GM20000 (cell line): ENCODE data around the gene ZNG1C.
"Not testable (repeated sequence)": the region's sequence is repeated elsewhere in the genome, so short reads cannot be mapped to it uniquely, and the experiment has no call there.

Experiments
- DNase-seq: peaks from one replicate; pipeline ENCODE4 v3.0.0; 2012; ENCODE audit warnings: low spot score

ZNG1C gene

GRCh38 chr9:68241683-68242082 lies at the start of gene ZNG1C:
Gene ZNG1C, plus strand, starts transcription at chr9:68241983. Its CDS starts 49 bp downstream, at chr9:68242032.
- DNase-seq: not testable (repeated sequence)

- not testable (repeated sequence) for DNase-seq
Measured at GRCh38 chr9:68242437-68242836, 654 bp downstream of the ZNG1C start.

- not testable (repeated sequence) for DNase-seq
Measured at GRCh38 chr9:68281041-68281440, 39.3 kb downstream of the ZNG1C start.

- not testable (repeated sequence) for DNase-seq
Measured at GRCh38 chr9:68302567-68302966, 60.8 kb downstream of the ZNG1C start, which contains the start of gene FOXD4L3. Gene FOXD4L3, plus strand, starts transcription at chr9:68302867. Its CDS starts 85 bp downstream, at chr9:68302952.

GRCh38 chr9:68303771-68304170 lies 62.0 kb downstream of the ZNG1C start:
- not testable (repeated sequence) for DNase-seq

- DNase-seq: not testable (repeated sequence)
Measured at GRCh38 chr9:68304212-68304611, 62.4 kb downstream of the ZNG1C start.

GRCh38 chr9:68304777-68305176 lies 63.0 kb downstream of the ZNG1C start:
- DNase-seq: not testable (repeated sequence)

- not testable (repeated sequence) for DNase-seq
Measured at GRCh38 chr9:68305680-68306285, 64.0 kb downstream of the ZNG1C start.

- not testable (repeated sequence) for DNase-seq
Measured at GRCh38 chr9:68306391-68306964, 64.7 kb downstream of the ZNG1C start.

- DNase-seq: not testable (repeated sequence)
Measured at GRCh38 chr9:68307127-68307526, 65.3 kb downstream of the ZNG1C start.

- DNase-seq: not testable (repeated sequence)
Measured at GRCh38 chr9:68307654-68308053, 65.9 kb downstream of the ZNG1C start.

GRCh38 chr9:68311208-68311607 lies 69.4 kb downstream of the ZNG1C start:
- DNase-seq: not testable (repeated sequence)

- not testable (repeated sequence) for DNase-seq
Measured at GRCh38 chr9:68318209-68318608, 76.4 kb downstream of the ZNG1C start.

- DNase-seq: not testable (repeated sequence)
Measured at GRCh38 chr9:68323749-68324148, 82.0 kb downstream of the ZNG1C start.

GRCh38 chr9:68324518-68324917 lies 82.7 kb downstream of the ZNG1C start:
- DNase-seq: not testable (repeated sequence)

GRCh38 chr9:68329106-68329505 lies 87.3 kb downstream of the ZNG1C start:
- DNase-seq: not testable (repeated sequence)

- not testable (repeated sequence) for DNase-seq
Measured at GRCh38 chr9:68330531-68331173, 88.9 kb downstream of the ZNG1C start.

GRCh38 chr9:68332122-68332521 lies 90.3 kb downstream of the ZNG1C start:
- DNase-seq: not testable (repeated sequence)

- DNase-seq: not testable (repeated sequence)
Measured at GRCh38 chr9:68335935-68336334, 94.2 kb downstream of the ZNG1C start.

GRCh38 chr9:68336639-68337339 lies 95.0 kb downstream of the ZNG1C start:
- DNase-seq: not testable (repeated sequence)

GRCh38 chr9:68338000-68338399 lies 96.2 kb downstream of the ZNG1C start:
- not testable (repeated sequence) for DNase-seq
